K562 (cell line): ENCODE data around the gene PPARD. TPM values are rescaled to one million over a fixed set of nuclear protein-coding genes. Genes with fewer than 3 reads are reported as not detected.

Experiments used
- ATAC-seq: fragments of 200-7000 bp; cut with Tn5 transposase; 3 replicates; pipeline ENCODE4 v1.9.1; 2020; ENCODE audit warnings: moderate library complexity
- BruUV-seq: library from RNA; stranded (reverse); fragments of 400-500 nt; replicated peaks from 2 replicates; lab custom pipeline; 2021; lab: Mats Ljungman, UMichigan
- CTCF ChIA-PET: fragments of 300-600 bp; formaldehyde crosslinking; extraction: SDS; loops from one replicate; lab custom pipeline; 2021; ENCODE audit warnings: low intra/inter-chr PET ratio; lab: Yijun Ruan, JAX
- POLR2A ChIA-PET: fragments of 300-600, 350-650 bp; sonication (Branson Sonifier 250); formaldehyde crosslinking; extraction: SDS; loops from one replicate; lab custom pipeline; 2021; ENCODE audit warnings: antibody characterized with exemption, inconsistent platforms; lab: Yijun Ruan, JAX
- DNase-seq, 4 experiments: peaks; one replicate each; pipeline versions ENCODE4 v3.0.0 to v3.0.0-alpha.2; 2011 to 2018; ENCODE audit warnings: low spot score in 3 of 4, mixed read lengths in 3 of 4; ENCODE audit errors: extremely low read depth in 1 of 4
- FAIRE-seq: peaks from 2 replicates; lab custom pipeline; 2011; peaks lifted over from hg19 to GRCh38; lab: Jason Lieb, UNC
- H2AFZ ChIP-seq: 2 replicates; pipeline ENCODE4 v1.6.0; 2011; ENCODE audit warnings: low read depth, low read length, control low read depth, inconsistent platforms
- H3K27ac ChIP-seq: fragments of 200-600 bp; 3 replicates; pipeline ENCODE4 v1.8.0; 2011; ENCODE audit warnings: low read depth, mild to moderate bottlenecking, control low read depth, inconsistent platforms, low read length, moderate library complexity, mixed read lengths; ENCODE audit errors: extremely low read depth
- H3K27me3 ChIP-seq, 2 experiments: fragments of 300-600 bp in 1 of 2; 2 replicates in 1 of 2; 3 replicates in 1 of 2; pipeline versions ENCODE4 v1.6.0 to v1.8.0; 2011; ENCODE audit warnings: inconsistent platforms in 2 of 2, low read length in 2 of 2, mild to moderate bottlenecking in 1 of 2, mixed read lengths in 1 of 2, moderate library complexity in 1 of 2; ENCODE audit not compliant: control insufficient read depth in 2 of 2, insufficient read depth in 2 of 2
- H3K36me3 ChIP-seq: fragments of 300-600 bp; 3 replicates; pipeline ENCODE4 v1.8.0; 2011; ENCODE audit warnings: mild to moderate bottlenecking, low read length, inconsistent platforms; ENCODE audit not compliant: control insufficient read depth, insufficient read depth
- H3K4me1 ChIP-seq, 2 experiments: fragments of 200-600 bp in 1 of 2; replicated peaks in 1 of 2; 2 replicates in 1 of 2; 3 replicates in 1 of 2; pipeline versions ENCODE4 v1.5.1 to v1.8.0; 2011; ENCODE audit warnings: inconsistent platforms in 2 of 2, low read length in 2 of 2, mild to moderate bottlenecking in 1 of 2, mixed read lengths in 1 of 2, moderate library complexity in 1 of 2; ENCODE audit not compliant: control insufficient read depth in 2 of 2, insufficient read depth in 2 of 2
- H3K4me2 ChIP-seq: 2 replicates; pipeline ENCODE4 v1.6.1; 2011; ENCODE audit warnings: low read length, control low read depth, inconsistent platforms, mixed read lengths; ENCODE audit not compliant: insufficient read depth
- H3K4me3 ChIP-seq: fragments of 200-600 bp; sonication (generic), shearing (Covaris generic); 2 replicates; pipeline ENCODE4 v1.5.1; 2016; ENCODE audit warnings: control low read depth, inconsistent platforms
- H3K79me2 ChIP-seq: fragments of 200-600 bp; 3 replicates; pipeline ENCODE4 v1.8.0; 2011; ENCODE audit warnings: low read length, inconsistent platforms; ENCODE audit not compliant: control insufficient read depth, insufficient read depth
- H3K9ac ChIP-seq, 2 experiments: 2 replicates each; pipeline versions ENCODE4 v1.6.0 to v1.6.1; 2011; ENCODE audit warnings: low read depth in 2 of 2, low read length in 2 of 2, control low read depth in 1 of 2, inconsistent platforms in 1 of 2, mild to moderate bottlenecking in 1 of 2, mixed read lengths in 1 of 2; ENCODE audit not compliant: insufficient read depth in 1 of 2
- H3K9me1 ChIP-seq: one replicate; pipeline ENCODE4 v1.6.0; 2011; ENCODE audit warnings: inconsistent platforms, mild to moderate bottlenecking, low read length, moderate library complexity; ENCODE audit not compliant: control insufficient read depth, insufficient read depth
- H3K9me3 ChIP-seq: replicated peaks from 2 replicates; pipeline ENCODE4 v1.5.1; 2011; ENCODE audit warnings: low read depth, low read length, inconsistent platforms; ENCODE audit not compliant: control insufficient read depth, insufficient read depth
- H4K20me1 ChIP-seq: replicated peaks from 2 replicates; pipeline ENCODE4 v1.6.1; 2011; ENCODE audit warnings: low read length, inconsistent platforms, mixed read lengths; ENCODE audit not compliant: control insufficient read depth, insufficient read depth
- ARID3A ChIP-seq: IDR thresholded peaks from 2 replicates; pipeline ENCODE4 v1.6.1; 2012; ENCODE audit warnings: low read depth, low read length, improper control_type of control experiment, borderline replicate concordance
- HNRNPH1 ChIP-seq: fragments of 200-400 bp; formaldehyde crosslinking; optimal IDR thresholded peaks from 2 replicates; pipeline ENCODE3; 2017; ENCODE audit warnings: low read depth, mild to moderate bottlenecking, low read length, moderate library complexity
- MEIS2 ChIP-seq: fragments of 450-650 bp; IDR thresholded peaks from 2 replicates; pipeline ENCODE4 v1.6.1; 2014; ENCODE audit warnings: mild to moderate bottlenecking; ENCODE audit not compliant: partially characterized antibody
- MTA1 ChIP-seq: fragments of 450-650 bp; IDR thresholded peaks from 2 replicates; pipeline ENCODE4 v1.6.1; 2017; ENCODE audit warnings: borderline replicate concordance
- PBX2 ChIP-seq, 2 experiments: IDR thresholded peaks in 1 of 2; conservative IDR thresholded peaks in 1 of 2; 2 replicates each; pipeline ENCODE4 v1.6.1; 2016; ENCODE audit warnings: low read depth in 2 of 2, mild to moderate bottlenecking in 1 of 2, missing compliant biosample characterization in 1 of 2, missing genetic modification characterization in 1 of 2, moderate library complexity in 1 of 2
- PRMT5 ChIP-seq: sonication (generic); formaldehyde crosslinking; IDR thresholded peaks from 2 replicates; pipeline ENCODE4 v1.5.0; 2020; ENCODE audit warnings: missing genetic modification reagents
- RB1 ChIP-seq: fragments of 450-650 bp; IDR thresholded peaks from 2 replicates; pipeline ENCODE4 v1.6.1; 2017; ENCODE audit warnings: low read depth, mild to moderate bottlenecking
- SPI1 ChIP-seq: IDR thresholded peaks from 2 replicates; pipeline ENCODE4 v1.6.1; 2011; ENCODE audit warnings: low read depth, low read length, control low read depth, borderline replicate concordance
- TOE1 ChIP-seq, 2 experiments: fragments of 450-650 bp in 1 of 2; sonication (generic) in 1 of 2; formaldehyde crosslinking in 1 of 2; IDR thresholded peaks; 2 replicates each; pipeline versions ENCODE4 v1.7.1 to v1.8.0; 2016 to 2022; ENCODE audit warnings: borderline replicate concordance in 2 of 2, mild to moderate bottlenecking in 2 of 2, antibody characterized with exemption in 1 of 2, inconsistent platforms in 1 of 2, low read depth in 1 of 2, missing genetic modification reagents in 1 of 2, moderate library complexity in 1 of 2
- ZFX ChIP-seq: sonication (generic); formaldehyde crosslinking; IDR thresholded peaks from 2 replicates; pipeline ENCODE4 v1.8.0; 2022; ENCODE audit warnings: mild to moderate bottlenecking, missing genetic modification reagents, moderate library complexity
- ZNF197 ChIP-seq: fragments of 200-800 bp; sonication (Bioruptor generic); IDR thresholded peaks from 2 replicates; pipeline ENCODE4 v1.6.1; 2016; ENCODE audit warnings: low read depth, missing genetic modification characterization, missing compliant biosample characterization
- ZNF436 ChIP-seq: fragments of 250-450, 450-650 bp; sonication (Bioruptor Pico); formaldehyde crosslinking; IDR thresholded peaks from 2 replicates; pipeline ENCODE4 v1.7.0; 2020; ENCODE audit warnings: mild to moderate bottlenecking
- WGBS: fragments of 100-300 bp; shearing (Covaris generic); methylation state at CpG from one replicate; pipeline ENCODE4 v1.1.6; 2016; ENCODE audit warnings: low coverage, mixed read lengths; ENCODE audit not compliant: insufficient coverage; ENCODE audit errors: missing lambda C conversion rate; 5-methylcytosine and 5-hydroxymethylcytosine counted together
- in situ Hi-C: fragments of 300-500 bp; cut with MboI; formaldehyde crosslinking; loops from 4 replicates; pipeline ENCODE4 v1.15.0; 2018; ENCODE audit warnings: inconsistent platforms, mixed read lengths
- intact Hi-C: fragments of 100-400 bp; cut with micrococcal nuclease; formaldehyde crosslinking; loops from 2 replicates; pipeline ENCODE4 v1.14.2; 2022
- polyA plus RNA-seq, 8 experiments: library from polyadenylated mRNA; depleted of rRNA in 4 of 8; stranded (reverse) in 5 of 8; unstranded in 3 of 8; fragments of >200 nt; fragmentation: Nextera tagmentation in 2 of 8; fragmentation: Illumina TruSeq in 1 of 8; extraction: Ambion mirVana in 2 of 8; extraction: Trizol in 1 of 8; gene quantifications; 2 replicates each; pipeline versions ENCODE4 v1.2.1 to v1.2.3, GENCODE V29; 2011 to 2014; ENCODE audit warnings: inconsistent platforms in 1 of 8, missing spikeins in 1 of 8
- total RNA-seq, 7 experiments: library from RNA; depleted of rRNA in 6 of 7; stranded (reverse); fragments of >200 nt in 6 of 7; fragmentation: Illumina TruSeq in 2 of 7; extraction: Trizol in 2 of 7; gene quantifications; 2 replicates each; pipeline versions ENCODE4 v1.2.1 to v1.2.3, GENCODE V29; 2011 to 2021; ENCODE audit warnings: low replicate concordance in 1 of 7
- TF ChIP-seq, protein P1 (sequence below), 2 experiments: fragments of 450-650 bp; conservative IDR thresholded peaks; 2 replicates each; pipeline ENCODE4 v1.6.1; 2017; ENCODE audit warnings: mild to moderate bottlenecking in 2 of 2, moderate library complexity in 2 of 2

PPARD gene
- total and polyA plus RNA-seq, 9 of the 15 experiments (the other 6 are each of a cell fraction or from before 2014, with no cell fraction given) = 0.14 to 13.2 (median 3.8) TPM

GRCh38 chr6:35311390-35312075, 30.8 kb upstream of the PPARD start:
- Histone ChIP-seq H2AFZ (no peak overlapping the region), H3K4me3 (no peak overlapping the region), H3K79me2 (no peaks in the 10 kb centered on the region), H3K27ac (no peak overlapping the region), H3K4me1 (peaks cover 4 to 11% of the 10 kb centered on the region in 2 experiments; a peak in 4 of 5 replicates), H3K9me1 (no peaks in the 10 kb centered on the region), H3K27me3 (no peaks in the 10 kb centered on the region), H3K9ac (0 out of 4 replicates have a peak overlapping the region, but pooled peaks of 1 of the 2 experiments have one; percentile 49), H3K9me3 (no peaks in the 10 kb centered on the region), H3K4me2 (no peak overlapping the region), H3K36me3 (peaks cover 4% of the 10 kb centered on the region; the same call in 1 of the 3 replicates), H4K20me1 (0 out of 2 replicates have a peak, but pooled peaks cover 4% of the 10 kb centered on the region)
- ChIA-PET POLR2A (interaction anchor here (0.6 to 1.1 kb wide), 7 partner anchors 11 to 1539 kb away, joined by 3 to 6 read pairs (median 3); partner anchors contain the start of genes RPL10A and ZNF76), CTCF (no interaction called here)
- in situ Hi-C loops = no loop called here
- no peak for ATAC-seq
- no TSS peak for BruUV-seq
- DNase-seq = no peak
- WGBS = 58% methylated on average over 6 of the region's 6 CpGs
- intact Hi-C loops = no loop called here
- FAIRE-seq = no peak
- TF ChIP-seq TOE1 (IDR thresholded peaks at IDR 0.05; ENCODE audit: borderline replicate concordance) = no peak
- TF ChIP-seq TOE1 (CRISPR knock-in tag; IDR thresholded peaks at IDR 0.05; ENCODE audit: borderline replicate concordance, low read depth) = no peak
- TF ChIP-seq RB1 = no peak
- TF ChIP-seq MEIS2 = peak; percentile 40
- TF ChIP-seq MTA1 = no peak
- no peak for TF ChIP-seq ZFX (CRISPR knock-in tag)
- no peak for TF ChIP-seq PRMT5 (CRISPR knock-in tag)
- TF ChIP-seq SPI1 = 0 out of 2 replicates have a peak, but pooled peaks have one; percentile 10
- TF ChIP-seq ZNF436 (CRISPR knock-in tag) = no peak
- TF ChIP-seq PBX2 (CRISPR knock-in tag; IDR thresholded peaks at IDR 0.05; ENCODE audit: low read depth) = no peak
- 0 out of 2 replicates have a peak, but pooled peaks have one; percentile 23 for TF ChIP-seq PBX2 (tag; conservative IDR thresholded peaks at IDR 0.05; ENCODE audit: low read depth)
- TF ChIP-seq, protein P1, sequence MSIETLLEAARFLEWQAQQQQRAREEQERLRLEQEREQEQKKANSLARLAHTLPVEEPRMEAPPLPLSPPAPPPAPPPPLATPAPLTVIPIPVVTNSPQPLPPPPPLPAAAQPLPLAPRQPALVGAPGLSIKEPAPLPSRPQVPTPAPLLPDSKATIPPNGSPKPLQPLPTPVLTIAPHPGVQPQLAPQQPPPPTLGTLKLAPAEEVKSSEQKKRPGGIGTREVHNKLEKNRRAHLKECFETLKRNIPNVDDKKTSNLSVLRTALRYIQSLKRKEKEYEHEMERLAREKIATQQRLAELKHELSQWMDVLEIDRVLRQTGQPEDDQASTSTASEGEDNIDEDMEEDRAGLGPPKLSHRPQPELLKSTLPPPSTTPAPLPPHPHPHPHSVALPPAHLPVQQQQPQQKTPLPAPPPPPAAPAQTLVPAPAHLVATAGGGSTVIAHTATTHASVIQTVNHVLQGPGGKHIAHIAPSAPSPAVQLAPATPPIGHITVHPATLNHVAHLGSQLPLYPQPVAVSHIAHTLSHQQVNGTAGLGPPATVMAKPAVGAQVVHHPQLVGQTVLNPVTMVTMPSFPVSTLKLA (conservative IDR thresholded peaks at IDR 0.05) = no peak
- TF ChIP-seq ARID3A = no peak
- no peak for TF ChIP-seq ZNF197 (CRISPR knock-in tag)
- TF ChIP-seq HNRNPH1 = no peak
